Stimulated activated CD8-positive, alpha-beta memory T cell treated with anti-CD3 and anti-CD28 coated beads, Interleukin-15, amount 100 ng/mL, for 48 hours (primary cell): Measurements from ENCODE around the gene CYP24A1.

Experiments
- DNase-seq, 2 donors: peaks; one replicate each; pipeline ENCODE4 v3.0.0-alpha.2; 2020; ENCODE audit warnings: low read depth in 2 of 2

CYP24A1 gene

DNA sequence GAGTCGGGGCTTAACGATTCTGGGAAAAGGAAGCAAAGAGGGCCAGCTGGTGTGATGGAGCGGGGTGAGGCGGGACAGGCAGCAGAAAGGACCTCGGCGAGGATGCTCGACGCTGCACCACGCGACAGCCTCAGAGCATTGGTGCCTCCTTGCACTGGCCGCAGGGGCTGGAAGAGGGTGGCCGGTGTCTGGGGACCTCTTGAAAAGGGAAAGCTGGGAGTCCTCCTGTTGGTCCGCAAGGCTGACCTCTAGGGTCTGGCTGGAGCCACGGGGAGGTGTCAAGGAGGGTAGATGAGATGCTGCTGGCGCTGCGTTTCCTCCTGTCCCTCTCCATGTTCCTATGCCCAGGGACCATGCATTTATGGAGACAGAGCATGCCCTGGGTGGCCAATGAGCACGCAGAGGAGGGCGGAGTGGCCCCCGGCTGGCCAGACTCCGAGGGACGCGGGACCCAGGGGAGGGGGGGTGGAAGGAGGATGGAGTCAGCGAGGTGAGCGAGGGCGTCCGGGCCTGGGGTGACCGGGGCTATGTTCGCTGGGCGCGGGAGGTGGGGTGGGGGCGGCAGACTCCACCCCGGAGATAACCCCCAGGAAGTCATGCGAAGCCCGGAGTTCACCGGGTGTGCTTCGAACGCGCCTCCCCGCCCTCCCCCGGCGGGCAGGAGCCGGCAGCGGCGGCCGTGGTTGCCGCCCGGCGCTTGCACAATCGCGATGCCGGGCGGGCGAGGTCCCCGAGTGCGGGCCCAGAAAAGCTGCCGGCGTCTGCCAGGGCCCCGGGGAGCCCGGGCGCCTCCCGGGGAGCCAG is at the start of gene CYP24A1:
Gene CYP24A1, minus strand, starts transcription at position 334 of the 804 bp plus-strand sequence. CDS start 407 bp downstream, outside the sequence.
- DNase-seq: no peak

DNA sequence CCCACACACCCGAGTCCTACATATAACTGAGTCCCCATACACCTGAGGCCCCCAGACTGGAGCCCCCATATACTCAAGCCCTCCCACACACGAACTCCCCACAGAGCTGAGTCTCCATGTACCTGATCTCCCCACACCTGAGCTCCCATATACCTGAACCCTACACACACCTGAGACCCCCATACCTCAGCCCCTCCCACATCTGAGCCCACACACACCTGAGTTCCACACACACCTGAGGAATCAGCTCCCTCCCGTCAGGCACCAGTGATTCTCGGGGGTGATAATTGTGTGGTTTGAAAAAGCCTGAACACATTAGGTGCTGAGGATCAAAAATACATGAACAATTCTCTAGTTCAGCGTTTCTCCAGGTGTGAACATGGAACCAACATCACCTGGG is 49.5 kb upstream of the CYP24A1 start:
- no peak for DNase-seq

DNA sequence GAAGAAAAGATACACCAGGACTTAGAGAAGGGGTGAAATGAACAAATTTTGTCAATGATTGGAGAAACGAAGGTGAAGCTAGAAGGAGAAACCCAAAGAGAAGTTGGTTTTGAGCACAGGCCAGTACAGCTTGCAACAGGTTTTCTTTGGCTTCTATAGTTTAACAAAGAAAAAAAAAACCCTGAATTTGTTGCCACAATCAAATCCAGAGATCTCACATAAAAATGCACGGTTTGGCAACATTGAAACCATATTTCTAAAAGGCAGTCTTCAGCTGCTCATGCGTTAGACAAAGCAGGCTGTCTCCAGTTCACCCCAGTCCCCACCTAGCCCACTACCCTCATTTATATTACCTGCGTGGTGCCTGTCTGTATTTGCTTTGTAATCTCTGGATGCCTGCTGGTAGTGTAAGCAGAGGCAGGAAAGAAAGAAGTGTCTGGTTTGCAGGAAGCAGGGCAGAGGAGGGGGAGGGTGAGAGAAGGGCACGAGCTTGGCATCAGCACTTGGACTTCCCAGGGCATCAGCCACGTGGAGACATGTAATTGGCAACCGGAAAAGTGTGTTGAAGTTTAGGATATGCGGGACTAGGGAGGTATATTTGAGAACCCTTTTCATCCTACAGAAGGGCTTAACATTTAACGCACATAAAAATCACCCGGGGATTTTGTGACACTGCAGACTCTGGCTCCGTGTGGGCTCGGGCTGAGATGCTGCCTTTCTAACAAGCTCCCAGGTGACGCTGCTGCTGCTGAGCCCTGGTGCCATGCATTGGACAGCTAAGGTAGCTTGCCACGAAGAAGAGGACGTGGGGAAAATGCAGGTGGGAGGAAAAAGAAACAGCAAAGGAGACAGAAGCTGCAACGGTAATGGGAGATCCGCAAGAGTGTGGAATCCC is 48.5 kb upstream of the CYP24A1 start:
- no peak for DNase-seq

DNA sequence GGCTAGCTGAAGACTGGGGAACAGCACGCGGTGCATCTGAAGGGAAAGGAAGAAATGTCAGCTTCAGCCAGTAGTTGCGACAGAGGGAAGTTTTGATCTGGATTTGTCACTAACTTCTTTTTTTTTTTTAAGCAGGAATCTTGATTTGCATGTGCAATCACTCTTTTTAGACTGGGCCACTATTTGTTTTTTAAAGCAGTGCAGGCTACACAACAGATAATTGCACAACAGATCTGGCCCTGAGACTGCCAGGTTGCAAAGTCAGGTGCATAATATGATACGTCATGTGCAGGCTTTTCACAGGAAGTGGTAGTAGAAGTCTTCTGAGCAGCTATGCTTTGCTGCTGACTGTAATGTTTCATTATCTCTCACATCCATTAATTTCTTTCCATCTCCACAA is 47.6 kb upstream of the CYP24A1 start:
- DNase-seq: no peak

DNA sequence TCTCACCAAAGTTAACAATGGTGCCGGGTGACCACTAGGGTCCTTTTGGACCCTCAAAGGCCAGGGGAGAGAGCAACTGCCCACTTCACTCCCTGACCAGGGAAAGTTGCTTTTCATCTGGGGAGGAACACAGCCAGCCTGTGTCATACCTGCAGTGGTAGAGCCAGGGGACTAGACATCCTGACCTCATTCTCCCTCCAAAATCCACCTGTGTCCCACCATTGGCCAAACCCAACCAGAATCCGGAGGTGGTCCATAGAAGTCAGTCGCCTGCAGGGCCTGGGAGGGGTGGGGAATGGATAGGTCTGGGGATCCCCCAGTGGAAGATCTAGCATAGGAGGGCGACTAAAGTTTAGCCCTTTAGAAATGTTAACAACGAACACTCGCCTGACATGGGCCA is 46.9 kb upstream of the CYP24A1 start:
- DNase-seq: no peak

DNA sequence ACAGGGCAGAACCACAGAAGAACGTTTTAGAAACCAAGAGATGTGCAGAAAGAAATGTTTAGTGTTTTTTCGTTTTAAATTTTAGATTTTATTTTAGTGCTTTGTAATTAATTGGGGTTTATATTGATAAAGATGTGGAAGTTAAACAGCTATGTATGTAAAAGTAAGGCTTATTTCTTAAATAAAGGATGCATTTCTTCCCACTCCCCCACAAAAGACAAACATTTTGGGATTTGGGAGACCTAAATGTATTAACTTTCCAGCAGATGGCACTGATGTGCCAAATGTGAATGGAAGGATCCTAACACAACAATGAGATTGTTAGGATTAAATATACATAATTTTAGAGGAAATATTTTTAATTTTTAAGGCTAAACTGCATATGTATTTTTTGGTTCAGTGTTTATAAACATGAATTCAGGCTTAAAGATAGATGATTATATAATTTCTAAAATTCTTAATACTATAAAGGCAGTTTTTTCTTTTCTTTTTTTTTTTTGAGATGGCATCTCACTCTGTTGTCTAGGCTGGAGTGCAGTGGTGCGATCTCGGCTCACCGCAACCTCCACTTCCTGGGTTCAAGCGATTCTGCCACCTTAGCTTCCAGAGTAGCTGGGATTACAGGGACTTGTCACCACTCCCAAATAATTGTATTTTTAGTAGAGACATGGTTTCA is 46.1 kb upstream of the CYP24A1 start:
- no peak for DNase-seq

DNA sequence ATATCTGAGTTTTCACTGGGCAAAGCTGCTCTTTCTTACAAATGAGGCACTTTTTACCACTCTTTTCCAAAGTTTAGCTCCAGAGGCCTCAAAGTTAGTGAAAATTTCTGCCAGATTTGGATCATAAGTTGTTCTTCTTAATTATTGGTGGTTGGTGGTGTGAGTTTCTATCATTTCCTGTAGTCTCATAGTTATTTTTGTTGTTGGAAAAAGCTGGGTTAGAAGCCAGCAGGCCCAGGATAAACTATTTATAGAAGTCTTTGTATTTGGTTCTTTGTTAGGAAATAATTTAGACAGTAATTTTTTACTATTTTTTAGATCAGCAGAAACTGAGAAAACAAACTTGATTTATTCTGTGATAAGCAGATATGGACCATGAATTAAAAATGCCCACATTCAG is 44.7 kb upstream of the CYP24A1 start:
- no peak for DNase-seq

DNA sequence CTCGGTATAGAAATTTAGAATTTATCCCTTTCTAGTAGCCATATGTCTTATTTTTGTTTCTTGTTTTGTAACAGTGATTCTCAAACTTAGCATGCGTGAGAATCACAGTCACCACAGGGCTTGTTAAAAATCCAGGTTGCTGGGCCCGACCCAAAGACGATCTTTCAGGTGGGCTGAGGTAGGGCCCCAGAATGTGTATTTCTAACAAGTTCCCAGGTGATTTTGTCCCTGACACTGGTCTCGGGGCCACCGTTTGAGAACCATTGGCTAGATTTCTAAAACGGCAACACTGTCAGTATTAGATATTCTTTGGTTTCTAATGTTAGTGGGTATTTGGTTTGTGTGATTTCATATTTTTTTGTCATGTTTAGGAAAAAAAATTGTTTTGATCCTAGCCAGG is 44.0 kb upstream of the CYP24A1 start:
- DNase-seq: no peak

DNA sequence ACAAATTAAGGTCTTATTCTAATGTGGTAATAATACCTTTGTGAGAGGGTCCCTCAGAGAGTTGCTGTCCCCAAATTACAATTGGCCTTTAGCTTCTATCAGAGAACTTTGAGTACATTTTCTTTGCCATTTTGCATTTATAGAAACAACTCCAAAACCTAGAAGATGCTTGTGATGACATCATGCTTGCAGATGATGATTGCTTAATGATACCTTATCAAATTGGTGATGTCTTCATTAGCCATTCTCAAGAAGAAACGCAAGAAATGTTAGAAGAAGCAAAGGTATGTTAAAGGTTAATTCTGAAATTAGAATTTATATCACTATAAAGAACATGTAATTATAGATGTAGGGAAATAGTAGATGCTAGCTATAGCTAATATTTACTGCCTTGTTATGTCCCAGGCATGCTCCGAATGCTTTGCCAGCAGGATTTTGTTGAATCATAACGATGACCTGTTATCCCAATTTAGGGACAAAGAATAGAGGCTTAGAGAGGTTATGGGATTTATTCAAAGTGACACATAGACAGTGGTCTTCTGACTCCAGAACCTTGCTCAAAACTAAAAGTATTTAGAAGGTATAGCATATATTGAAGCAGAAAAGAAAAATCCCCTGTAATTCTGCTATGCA is 41.5 kb upstream of the CYP24A1 start:
- no peak for DNase-seq

DNA sequence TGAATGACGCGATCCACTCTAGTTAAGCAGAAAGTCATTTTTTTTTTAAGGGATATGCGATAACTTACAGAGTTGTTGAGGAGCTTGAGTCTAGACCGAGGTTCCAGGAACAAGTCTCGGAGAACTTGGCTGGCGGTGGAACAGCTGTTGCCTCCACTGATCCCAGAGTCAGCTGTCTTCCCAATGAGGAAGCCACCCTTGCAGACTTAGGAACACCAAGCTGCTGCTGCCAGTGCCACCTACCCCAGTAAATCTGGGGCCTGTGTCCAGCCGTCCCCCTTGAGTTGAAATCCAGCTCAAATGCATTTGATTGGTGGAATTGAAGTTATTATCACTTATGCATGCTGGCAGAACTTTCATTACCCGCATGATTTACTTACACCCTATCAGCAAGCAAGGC is 40.8 kb upstream of the CYP24A1 start:
- DNase-seq: no peak

DNA sequence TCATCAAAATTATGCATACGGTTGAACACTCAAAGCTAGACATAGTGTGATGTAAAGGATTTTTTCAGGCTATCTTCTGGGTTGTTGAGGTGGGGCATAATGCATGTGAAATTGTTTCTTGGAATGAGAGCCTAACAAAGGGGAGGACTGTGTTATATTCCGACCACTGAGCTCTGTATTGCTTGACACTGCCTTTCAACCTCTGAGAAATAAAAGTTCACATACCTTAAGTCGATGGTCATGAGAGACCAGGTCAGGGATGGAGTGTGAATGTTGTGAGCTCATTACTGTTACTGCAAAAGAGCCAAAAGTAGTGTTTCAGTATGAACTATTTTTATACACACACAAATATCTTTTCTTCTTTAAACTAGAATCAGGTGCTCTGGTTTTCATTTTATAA is 39.1 kb upstream of the CYP24A1 start:
- no peak for DNase-seq

DNA sequence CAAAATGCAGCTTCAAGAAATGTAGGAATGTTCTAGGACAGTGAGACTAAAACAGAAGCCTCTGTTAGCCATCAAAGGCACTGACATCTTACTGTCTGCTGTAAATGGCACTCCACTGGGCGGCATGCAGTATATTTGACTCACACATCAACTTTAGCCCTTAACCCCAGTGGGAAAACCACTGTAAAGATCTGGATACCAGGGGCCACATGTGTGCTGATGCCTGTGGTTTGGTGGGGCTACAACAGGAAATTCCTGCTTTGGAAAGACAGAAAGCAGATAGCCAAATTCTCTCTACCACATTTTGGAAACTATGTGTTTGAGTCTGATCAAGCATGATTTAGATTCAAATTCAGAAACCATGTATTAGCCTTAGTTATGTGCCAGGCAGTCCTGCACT is 38.4 kb upstream of the CYP24A1 start:
- DNase-seq: no peak

DNA sequence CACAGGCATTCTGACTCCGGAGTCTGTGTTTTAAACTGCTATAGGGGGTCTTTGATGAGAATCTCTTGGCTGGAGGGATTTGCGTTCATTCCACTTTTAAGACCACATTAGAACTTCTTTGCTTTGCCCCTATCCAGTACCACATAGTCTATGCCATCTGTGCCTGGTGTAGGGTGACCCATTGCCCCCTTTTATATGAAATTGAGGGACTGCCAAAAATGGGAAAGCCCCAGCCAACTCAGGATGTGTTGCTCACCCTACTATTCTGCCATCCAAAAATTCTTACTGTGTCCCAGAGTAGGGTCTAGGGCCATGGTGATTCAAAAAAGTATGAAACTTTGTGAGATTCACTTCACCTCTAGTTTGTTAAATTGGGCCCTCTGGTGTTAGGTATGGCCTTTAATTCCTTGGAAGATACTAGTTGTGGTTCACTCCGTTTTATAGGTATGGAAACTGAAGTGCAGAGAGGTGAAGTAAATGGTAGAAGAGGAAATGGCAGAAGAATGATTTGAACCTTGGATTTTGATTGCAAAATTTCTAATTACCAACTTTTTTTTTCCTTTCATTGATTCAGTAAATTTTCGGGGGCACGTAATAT is 35.5 kb upstream of the CYP24A1 start:
- no peak for DNase-seq

DNA sequence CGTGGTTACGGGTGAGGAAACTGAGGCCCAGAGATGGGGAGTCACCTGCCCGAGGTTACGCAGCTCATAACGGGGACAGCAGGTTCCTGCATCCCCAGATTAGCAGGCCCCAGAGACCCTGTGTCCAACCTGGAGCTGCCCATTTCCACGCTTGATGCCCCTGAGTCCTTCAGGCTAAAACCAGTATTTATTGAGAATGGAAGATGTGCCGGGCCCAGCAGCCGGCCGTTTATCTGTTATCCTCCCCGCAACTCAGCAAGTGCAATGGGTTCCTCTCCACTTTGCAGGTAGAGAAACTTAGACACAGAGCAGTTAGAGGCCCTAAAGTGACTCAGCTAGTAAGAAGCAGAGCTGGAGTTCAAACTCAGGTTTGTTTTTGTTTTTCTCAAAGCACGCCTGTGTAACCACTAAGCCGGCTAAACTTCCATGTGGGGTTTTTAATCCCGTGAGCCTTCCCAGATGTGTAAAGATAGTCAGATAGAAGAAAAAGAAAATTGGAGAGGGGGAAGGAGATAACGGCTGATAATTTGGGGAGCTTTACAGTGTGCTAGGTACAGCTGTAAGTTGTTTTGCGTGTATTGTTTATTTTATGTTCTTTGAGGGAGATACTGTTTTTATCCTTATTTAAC is 34.9 kb upstream of the CYP24A1 start:
- no peak for DNase-seq

DNA sequence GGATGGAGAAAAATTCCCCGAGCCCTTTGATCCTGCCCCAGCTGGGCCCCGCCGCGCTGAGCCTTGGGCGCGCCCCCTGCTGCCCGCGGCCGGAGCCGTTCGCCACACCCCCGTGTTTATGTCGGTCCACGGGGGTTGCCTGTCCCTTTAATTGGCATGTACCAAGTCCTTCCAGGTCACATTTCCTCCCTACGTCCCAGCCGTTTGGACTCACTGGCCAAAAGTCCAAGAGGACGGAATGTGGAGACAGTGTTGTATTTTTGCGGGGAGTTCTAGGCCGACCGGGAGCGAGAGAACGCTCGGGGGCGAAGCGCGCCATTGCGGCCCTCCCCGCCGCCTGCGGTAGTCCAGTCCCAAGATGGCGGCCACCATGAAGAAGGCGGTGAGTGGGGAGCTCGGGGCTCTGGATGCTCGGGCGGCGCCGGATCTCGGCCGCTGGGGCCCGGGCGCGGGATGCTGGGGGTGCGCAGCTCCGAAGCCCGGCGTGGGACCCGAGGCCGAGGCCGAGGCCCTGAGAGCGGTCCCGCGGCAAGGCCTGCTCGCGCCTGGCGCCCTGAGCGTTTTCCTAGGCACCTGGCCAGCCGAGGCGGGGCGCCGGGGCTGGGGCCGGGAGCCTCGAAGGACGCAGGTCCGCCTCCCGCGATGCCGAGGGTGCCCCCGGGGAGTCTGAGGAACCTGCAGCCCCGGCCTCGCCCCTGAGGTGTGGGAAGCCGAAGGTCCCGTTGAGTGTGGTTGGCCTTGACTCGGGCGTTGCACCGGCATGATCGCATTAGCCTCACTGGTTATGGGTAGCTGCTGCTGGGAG is 34.2 kb upstream of the CYP24A1 start, which contains the start of gene PFDN4:
Gene PFDN4, plus strand, starts transcription at position 345 of the 805 bp plus-strand sequence. Its CDS starts 14 bp downstream, at position 359.
- DNase-seq: peak; percentile 74

DNA sequence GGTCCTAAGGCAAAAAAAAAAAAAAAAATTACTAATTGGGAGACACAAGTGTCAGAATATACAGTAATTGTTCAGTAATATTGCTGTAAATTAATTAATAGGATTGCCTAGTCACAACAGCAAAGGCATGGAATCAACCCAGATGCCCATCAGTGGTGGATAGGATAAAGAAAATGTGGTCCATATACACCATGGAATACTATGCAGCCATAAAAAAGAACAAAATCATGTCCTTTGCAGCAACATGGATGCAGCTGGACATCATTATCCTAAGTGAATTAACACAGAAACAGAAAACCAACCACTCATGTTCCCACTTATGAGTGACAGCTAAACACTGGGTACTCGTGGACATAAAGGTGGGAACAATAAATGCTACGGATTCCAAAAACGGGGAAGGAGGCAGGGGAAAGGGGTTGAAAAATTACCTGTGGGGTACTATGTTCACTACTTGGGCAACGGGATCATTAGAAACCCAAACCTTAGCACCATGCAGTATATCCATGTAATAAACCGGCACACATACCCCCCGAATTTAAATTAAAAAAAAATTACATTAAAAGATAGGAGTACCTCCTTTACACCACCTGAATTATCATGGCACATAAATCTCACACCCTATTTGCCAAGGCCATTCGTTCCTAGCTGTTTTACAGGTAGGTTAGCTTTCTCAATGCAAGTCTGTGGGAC is 33.4 kb upstream of the CYP24A1 start:
- DNase-seq: no peak

DNA sequence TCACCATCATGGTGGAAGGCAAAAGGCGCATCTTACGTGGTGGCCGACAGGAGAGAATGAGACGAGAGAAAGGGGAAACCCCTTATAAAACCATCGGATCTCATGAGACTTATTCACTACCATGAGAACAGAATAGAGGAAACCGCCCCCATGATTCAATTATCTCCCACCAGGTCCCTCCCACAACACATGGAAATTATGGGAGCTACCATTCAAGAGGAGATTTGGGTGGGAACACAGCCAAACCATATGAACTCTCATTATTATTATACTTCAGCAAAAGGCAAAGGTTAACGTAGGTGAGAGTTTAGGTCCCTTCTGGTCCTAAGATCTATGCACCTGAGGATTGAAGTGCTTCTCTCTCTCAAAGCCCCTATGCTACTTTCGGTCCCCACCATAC is 31.7 kb upstream of the CYP24A1 start:
- DNase-seq: no peak

DNA sequence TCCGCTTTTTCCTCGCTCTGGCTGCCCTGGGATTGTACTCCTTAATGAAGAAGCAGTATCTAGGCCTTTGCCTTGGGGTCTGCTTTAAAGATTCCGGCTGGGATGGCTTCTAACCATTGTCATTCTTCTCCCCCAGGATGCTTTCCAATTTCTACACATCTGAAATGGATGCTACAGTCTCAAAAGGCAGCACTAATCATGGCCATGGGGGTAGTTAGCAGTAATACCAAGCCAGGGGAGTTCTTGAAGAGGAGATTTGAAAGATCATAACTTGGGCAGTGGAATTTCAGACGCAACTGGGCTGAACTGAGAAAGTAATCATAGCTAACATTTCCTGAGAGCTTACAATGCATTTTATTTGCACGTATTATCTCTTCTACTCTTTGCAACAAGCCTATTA is 30.7 kb upstream of the CYP24A1 start:
- DNase-seq: no peak

DNA sequence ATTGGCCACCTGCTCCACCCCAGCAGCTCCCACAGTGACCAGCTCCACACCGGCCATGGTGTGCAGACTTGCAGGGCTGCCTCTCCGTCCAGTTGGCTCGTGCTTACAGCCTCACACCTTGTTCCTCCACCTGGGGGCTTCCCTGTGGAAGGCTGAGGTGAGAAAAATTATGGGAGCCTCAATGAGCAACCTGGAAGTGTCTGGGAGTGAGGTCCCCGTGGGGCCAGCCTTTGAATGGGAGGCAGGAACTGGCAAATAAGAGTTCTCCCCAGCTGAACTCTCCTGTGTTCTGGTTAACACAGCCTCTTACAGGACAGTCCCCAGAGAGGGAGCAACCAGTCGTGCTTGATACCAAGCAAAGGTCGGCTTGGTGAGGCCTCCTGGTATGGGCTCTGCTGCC is 30.3 kb upstream of the CYP24A1 start:
- DNase-seq: no peak
